ENCODE measurements around the gene KRT3.

DNA sequence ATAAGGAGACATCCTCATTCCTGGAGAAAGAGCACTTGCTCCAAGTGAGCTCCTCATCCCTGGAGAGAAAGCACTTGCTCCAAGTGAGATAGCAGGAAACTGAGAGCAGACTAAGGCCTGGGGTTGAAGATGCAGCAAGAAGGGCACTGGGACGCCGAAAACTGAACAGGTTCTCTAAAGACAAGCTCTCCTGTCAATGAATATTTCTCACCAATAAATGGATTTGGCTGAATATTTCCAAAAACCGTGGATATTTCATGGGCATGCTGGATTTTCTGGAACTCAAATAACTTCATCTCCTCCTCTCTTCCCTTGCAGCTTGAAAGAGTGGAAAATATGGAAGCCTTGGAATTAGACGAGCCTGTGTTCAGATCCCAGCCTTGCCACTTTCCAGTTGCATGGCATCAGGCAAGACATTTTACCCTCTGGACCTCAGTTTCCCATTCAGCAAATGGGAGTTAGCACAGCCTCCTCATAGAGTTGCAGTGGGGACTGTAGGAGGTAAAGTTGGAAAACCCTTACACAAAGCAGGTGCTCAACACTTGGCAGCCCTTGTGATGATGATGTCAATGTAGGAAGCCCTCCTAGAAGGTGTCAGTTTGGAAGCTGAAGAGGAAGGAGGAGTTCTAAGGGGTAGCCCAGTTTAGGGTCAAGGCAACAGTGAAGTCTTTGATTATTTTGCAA, 14.4 kb downstream of the KRT3 start:
- TF ChIP-seq CTCF (conservative IDR thresholded peaks at IDR 0.05; ENCODE audit: low read depth, low read length) (no peak), EZH2 (IDR thresholded peaks at IDR 0.05; ENCODE audit: borderline replicate concordance, low read depth, low read length, poor library complexity, severe bottlenecking) (no peak)
